ENCODE data around the gene POGK.

- TF ChIP-seq EZH2 (IDR thresholded peaks at IDR 0.05; ENCODE audit: insufficient read depth, low read length) = no peak
- no peak for TF ChIP-seq CTCF (IDR thresholded peaks at IDR 0.05; ENCODE audit: insufficient read depth, low read depth, low read length)
Observed at GRCh38 chr1:166857995-166858394, 18.7 kb downstream of the POGK start.
